ENCODE data around the gene ATP8A2. TPM values are rescaled to one million over a fixed set of nuclear protein-coding genes. Genes with fewer than 3 reads are reported as not detected.

Gene ATP8A2
- total and polyA plus RNA-seq, 2 of the 8 experiments (the other 6 are each of a cell fraction or from before 2014, with no cell fraction given), result 2.4 to 8.3 TPM

- no peak for TF ChIP-seq ZNF274 (IDR thresholded peaks at IDR 0.05; ENCODE audit: borderline replicate concordance, extremely low read depth, low read length)
- TF ChIP-seq CHD7 (IDR thresholded peaks at IDR 0.05; ENCODE audit: insufficient replicate concordance, low read length), result no peak
- no peak for TF ChIP-seq USF2 (IDR thresholded peaks at IDR 0.05; ENCODE audit: low read length)
- no peak for TF ChIP-seq EP300 (IDR thresholded peaks at IDR 0.05; ENCODE audit: borderline replicate concordance in 1 of 2, low read depth in 2 of 2, low read length in 2 of 2)
- no peak for TF ChIP-seq SIN3A (conservative IDR thresholded peaks at IDR 0.05 in 1 of 2, IDR thresholded peaks at IDR 0.05 in 1 of 2; ENCODE audit: low read depth in 1 of 2, low read length in 2 of 2)
Measured at GRCh38 chr13:25752957-25753551, 381.3 kb downstream of the ATP8A2 start (continued).

Data from H1 (cell line).